AG10803 (cell line): ENCODE measurements around the gene SLC7A14.

Experiments used
- DNase-seq: peaks from one replicate; pipeline ENCODE4 v3.0.0; 2010; ENCODE audit warnings: low read depth
- H3K4me3 ChIP-seq: 2 replicates; pipeline ENCODE4 v1.5.1; 2011; ENCODE audit warnings: mild to moderate bottlenecking, low read length, control low read depth
- CTCF ChIP-seq: conservative IDR thresholded peaks from 2 replicates; pipeline ENCODE4 v1.5.1; 2011; ENCODE audit warnings: mild to moderate bottlenecking, low read length, control low read depth, inconsistent platforms

The SLC7A14 gene

GRCh38 chr3:170491901-170492300 is 94.0 kb downstream of the SLC7A14 start:
- TF ChIP-seq CTCF, result no peak
- no peak overlapping the region for H3K4me3 ChIP-seq
- no peak for DNase-seq

- DNase-seq, result no peak
- no peak overlapping the region for H3K4me3 ChIP-seq
- TF ChIP-seq CTCF, result no peak
These were observed 94.9 kb downstream of the SLC7A14 start for GRCh38 chr3:170490828-170491560.

GRCh38 chr3:170488802-170489201 is 97.1 kb downstream of the SLC7A14 start:
- H3K4me3 ChIP-seq, result no peak overlapping the region
- peak; percentile 27 for TF ChIP-seq CTCF
- DNase-seq, result peak; percentile 86

- H3K4me3 ChIP-seq, result no peak overlapping the region
- DNase-seq, result no peak
- no peak for TF ChIP-seq CTCF
These were observed 98.8 kb downstream of the SLC7A14 start for GRCh38 chr3:170487031-170487430.

GRCh38 chr3:170486398-170486797 is 99.5 kb downstream of the SLC7A14 start:
- no peak for TF ChIP-seq CTCF
- no peak overlapping the region for H3K4me3 ChIP-seq
- no peak for DNase-seq

GRCh38 chr3:170485696-170486095 is 100.2 kb downstream of the SLC7A14 start:
- TF ChIP-seq CTCF, result no peak
- no peak overlapping the region for H3K4me3 ChIP-seq
- DNase-seq, result no peak

GRCh38 chr3:170485294-170485693 is 100.6 kb downstream of the SLC7A14 start:
- TF ChIP-seq CTCF, result no peak
- peak; percentile 40 for DNase-seq
- no peak overlapping the region for H3K4me3 ChIP-seq
